A172 (cell line): Measurements from ENCODE around the gene TTBK1. TPM values are rescaled to one million over a fixed set of nuclear protein-coding genes. Genes with fewer than 3 reads are reported as not detected.
A peak's percentile ranks its signal among the peaks of the same experiment; 100 is the strongest.

Source experiments
- DNase-seq: peaks from one replicate; pipeline ENCODE4 v3.0.0-alpha.2; 2015; ENCODE audit warnings: low spot score
- total RNA-seq: library from RNA; depleted of rRNA; stranded (reverse); fragments of >200 nt; shearing (Covaris generic); gene quantifications from 2 replicates; pipeline ENCODE4 v1.2.3, GENCODE V29; 2014

The TTBK1 gene
- total RNA-seq, 1 experiment from 2014 or later: not detected

GRCh38 chr6:43255408-43256054 is 12.2 kb downstream of the TTBK1 start:
- DNase-seq: no peak

- no peak for DNase-seq
Observed at GRCh38 chr6:43256670-43257366, 13.5 kb downstream of the TTBK1 start.

- no peak for DNase-seq
Observed at GRCh38 chr6:43257367-43258145, 14.3 kb downstream of the TTBK1 start.

- no peak for DNase-seq
Observed at GRCh38 chr6:43258180-43258579, 14.9 kb downstream of the TTBK1 start.

- DNase-seq: no peak
Observed at GRCh38 chr6:43258807-43259686, 15.8 kb downstream of the TTBK1 start.

- no peak for DNase-seq
Observed at GRCh38 chr6:43260791-43261190, 17.5 kb downstream of the TTBK1 start.

GRCh38 chr6:43261198-43261597 is 17.9 kb downstream of the TTBK1 start:
- no peak for DNase-seq

GRCh38 chr6:43262000-43262779 is 18.9 kb downstream of the TTBK1 start:
- DNase-seq: no peak

- no peak for DNase-seq
Observed at GRCh38 chr6:43262780-43263313, 19.6 kb downstream of the TTBK1 start.

- DNase-seq: peak; percentile 54
Observed at GRCh38 chr6:43263314-43264178, 20.3 kb downstream of the TTBK1 start.

GRCh38 chr6:43264599-43265145 is 21.4 kb downstream of the TTBK1 start:
- DNase-seq: no peak

- no peak for DNase-seq
Observed at GRCh38 chr6:43265564-43265963, 22.3 kb downstream of the TTBK1 start.

GRCh38 chr6:43267619-43268354 is 24.5 kb downstream of the TTBK1 start:
- no peak for DNase-seq

- DNase-seq: no peak
Observed at GRCh38 chr6:43268355-43268700, 25.0 kb downstream of the TTBK1 start.

- DNase-seq: no peak
Observed at GRCh38 chr6:43268782-43269272, 25.5 kb downstream of the TTBK1 start.

- DNase-seq: no peak
Observed at GRCh38 chr6:43269273-43270007, 26.2 kb downstream of the TTBK1 start.

- no peak for DNase-seq
Observed at GRCh38 chr6:43271103-43271815, 28.0 kb downstream of the TTBK1 start.
